Tibial artery (tissue), 4 donors: Measurements from ENCODE around the gene CLDN17.

Experiments used
- DNase-seq, 2 donors: peaks; one replicate each; pipeline ENCODE4 v3.0.0-alpha.2; 2019
- H3K27ac ChIP-seq, 2 donors: fragments of 200-600 bp; sonication (generic) in 1 of 2; 1 replicate in 1 of 2; 2 replicates in 1 of 2; pipeline ENCODE4 v1.5.1; 2018 to 2019; ENCODE audit warnings: mild to moderate bottlenecking in 1 of 2
- H3K27me3 ChIP-seq, 2 donors: fragments of 200-600 bp; sonication (generic) in 1 of 2; one replicate each; pipeline versions ENCODE4 v1.5.1 to v1.6.0; 2016 to 2019
- H3K36me3 ChIP-seq, 3 donors: fragments of 200-600 bp; sonication (generic) in 2 of 3; one replicate each; pipeline ENCODE4 v1.5.1; 2016 to 2019; ENCODE audit warnings: mild to moderate bottlenecking in 2 of 3
- H3K4me1 ChIP-seq, 4 donors: fragments of 200-600 bp; sonication (generic) in 2 of 4; 1 replicate in 3 of 4; 2 replicates in 1 of 4; pipeline ENCODE4 v1.5.1; 2016 to 2019
- H3K4me3 ChIP-seq, 2 donors: fragments of 200-600 bp; sonication (generic) in 1 of 2; 1 replicate in 1 of 2; 2 replicates in 1 of 2; pipeline ENCODE4 v1.5.1; 2018 to 2019; ENCODE audit warnings: mild to moderate bottlenecking in 2 of 2
- H3K9me3 ChIP-seq, 3 donors: fragments of 200-600 bp; sonication (generic) in 1 of 3; one replicate each; pipeline ENCODE4 v1.5.1; 2016 to 2019
- intact Hi-C: fragments of 100-400 bp; cut with DNase I; formaldehyde crosslinking; loops from one replicate; pipeline ENCODE4 v1.15.0; 2023; ENCODE audit warnings: low total_unique reads
- TF ChIP-seq, protein P1 (sequence below), 2 experiments: fragments of 200-600 bp in 1 of 2; fragments of 450-650 bp in 1 of 2; IDR thresholded peaks; one replicate each; pipeline ENCODE4 v1.5.1; 2017 to 2019; ENCODE audit warnings: antibody characterized with exemption in 2 of 2, mild to moderate bottlenecking in 1 of 2, moderate library complexity in 1 of 2

Gene CLDN17

DNA sequence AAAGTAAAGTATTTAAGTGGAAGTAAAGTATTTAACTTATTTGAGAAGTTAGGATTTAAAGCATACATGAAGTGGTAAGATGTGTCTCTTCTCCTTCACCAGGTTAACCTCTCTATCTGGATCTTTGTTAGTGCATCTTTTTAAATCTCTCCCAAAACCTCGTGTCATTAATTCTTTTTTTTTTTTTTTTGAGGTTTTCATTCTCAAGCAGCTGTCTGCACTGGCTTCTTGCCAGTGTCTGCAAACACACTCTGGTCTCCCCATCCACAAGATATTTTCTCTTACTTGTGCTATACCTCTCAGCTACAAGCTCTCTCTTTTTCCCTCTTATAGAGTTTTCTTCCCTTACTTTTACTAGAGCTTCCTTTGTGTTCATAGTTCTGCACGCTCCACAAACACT, 49.0 kb downstream of the CLDN17 start:
- no peak for DNase-seq
- no peaks in the 10 kb centered on the region for H3K36me3 ChIP-seq
- no peak overlapping the region for H3K4me3 ChIP-seq
- intact Hi-C loops = no loop called here
- no peaks in the 10 kb centered on the region for H3K4me1 ChIP-seq
- no peaks in the 10 kb centered on the region for H3K27me3 ChIP-seq
- no peaks in the 10 kb centered on the region for H3K9me3 ChIP-seq
- no peak overlapping the region for H3K27ac ChIP-seq
- TF ChIP-seq, protein P1, sequence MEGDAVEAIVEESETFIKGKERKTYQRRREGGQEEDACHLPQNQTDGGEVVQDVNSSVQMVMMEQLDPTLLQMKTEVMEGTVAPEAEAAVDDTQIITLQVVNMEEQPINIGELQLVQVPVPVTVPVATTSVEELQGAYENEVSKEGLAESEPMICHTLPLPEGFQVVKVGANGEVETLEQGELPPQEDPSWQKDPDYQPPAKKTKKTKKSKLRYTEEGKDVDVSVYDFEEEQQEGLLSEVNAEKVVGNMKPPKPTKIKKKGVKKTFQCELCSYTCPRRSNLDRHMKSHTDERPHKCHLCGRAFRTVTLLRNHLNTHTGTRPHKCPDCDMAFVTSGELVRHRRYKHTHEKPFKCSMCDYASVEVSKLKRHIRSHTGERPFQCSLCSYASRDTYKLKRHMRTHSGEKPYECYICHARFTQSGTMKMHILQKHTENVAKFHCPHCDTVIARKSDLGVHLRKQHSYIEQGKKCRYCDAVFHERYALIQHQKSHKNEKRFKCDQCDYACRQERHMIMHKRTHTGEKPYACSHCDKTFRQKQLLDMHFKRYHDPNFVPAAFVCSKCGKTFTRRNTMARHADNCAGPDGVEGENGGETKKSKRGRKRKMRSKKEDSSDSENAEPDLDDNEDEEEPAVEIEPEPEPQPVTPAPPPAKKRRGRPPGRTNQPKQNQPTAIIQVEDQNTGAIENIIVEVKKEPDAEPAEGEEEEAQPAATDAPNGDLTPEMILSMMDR (IDR thresholded peaks at IDR 0.05) = no peak

DNA sequence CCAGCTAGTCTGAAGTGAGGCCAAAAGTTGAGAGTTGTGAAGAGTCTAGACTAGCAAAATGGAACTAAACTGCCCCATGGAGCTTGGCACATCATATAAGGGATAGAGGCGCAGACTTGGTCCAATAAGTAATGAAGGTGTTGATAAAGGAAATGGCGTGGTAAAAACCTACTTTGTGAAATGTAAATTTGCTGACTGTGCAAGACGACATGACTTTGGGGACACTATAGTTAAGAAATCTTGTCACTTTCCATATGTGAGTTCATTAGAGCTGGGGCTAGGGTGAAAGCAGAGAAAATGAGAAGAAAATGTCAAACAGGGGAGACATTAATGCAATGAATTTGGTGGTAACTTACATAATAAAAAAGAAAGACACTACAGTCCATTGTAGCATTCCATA, 50.1 kb downstream of the CLDN17 start:
- Histone ChIP-seq H3K36me3 (no peaks in the 10 kb centered on the region), H3K27ac (no peak overlapping the region), H3K4me1 (no peaks in the 10 kb centered on the region), H3K4me3 (no peak overlapping the region), H3K9me3 (no peaks in the 10 kb centered on the region), H3K27me3 (no peaks in the 10 kb centered on the region)
- intact Hi-C loops = no loop called here
- TF ChIP-seq, protein P1 (IDR thresholded peaks at IDR 0.05) = no peak
- DNase-seq = no peak
